ENCODE results near the gene GPR137C.

DNA sequence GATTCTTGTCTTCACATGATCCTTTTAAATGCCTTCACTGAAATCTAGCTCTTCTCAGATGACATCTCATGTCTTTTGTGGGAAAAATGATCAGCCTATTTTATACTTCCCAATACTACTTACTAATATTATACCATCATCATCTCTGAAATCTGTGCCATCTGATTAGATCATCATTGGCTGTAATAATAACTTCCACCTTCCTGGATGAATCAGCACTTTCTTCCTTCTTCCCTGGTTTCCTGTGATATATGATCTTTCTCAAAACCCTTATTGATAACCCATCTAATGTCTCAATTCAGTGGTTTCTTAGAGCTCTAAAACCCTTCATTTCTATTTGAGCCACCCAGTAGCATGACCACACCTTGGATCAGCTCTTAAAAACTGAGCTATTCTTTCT lies 30.9 kb downstream of the GPR137C start:
- TF ChIP-seq, protein P1, sequence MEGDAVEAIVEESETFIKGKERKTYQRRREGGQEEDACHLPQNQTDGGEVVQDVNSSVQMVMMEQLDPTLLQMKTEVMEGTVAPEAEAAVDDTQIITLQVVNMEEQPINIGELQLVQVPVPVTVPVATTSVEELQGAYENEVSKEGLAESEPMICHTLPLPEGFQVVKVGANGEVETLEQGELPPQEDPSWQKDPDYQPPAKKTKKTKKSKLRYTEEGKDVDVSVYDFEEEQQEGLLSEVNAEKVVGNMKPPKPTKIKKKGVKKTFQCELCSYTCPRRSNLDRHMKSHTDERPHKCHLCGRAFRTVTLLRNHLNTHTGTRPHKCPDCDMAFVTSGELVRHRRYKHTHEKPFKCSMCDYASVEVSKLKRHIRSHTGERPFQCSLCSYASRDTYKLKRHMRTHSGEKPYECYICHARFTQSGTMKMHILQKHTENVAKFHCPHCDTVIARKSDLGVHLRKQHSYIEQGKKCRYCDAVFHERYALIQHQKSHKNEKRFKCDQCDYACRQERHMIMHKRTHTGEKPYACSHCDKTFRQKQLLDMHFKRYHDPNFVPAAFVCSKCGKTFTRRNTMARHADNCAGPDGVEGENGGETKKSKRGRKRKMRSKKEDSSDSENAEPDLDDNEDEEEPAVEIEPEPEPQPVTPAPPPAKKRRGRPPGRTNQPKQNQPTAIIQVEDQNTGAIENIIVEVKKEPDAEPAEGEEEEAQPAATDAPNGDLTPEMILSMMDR (IDR thresholded peaks at IDR 0.05) = no peak
- TF ChIP-seq POLR2AphosphoS5 (IDR thresholded peaks at IDR 0.05) (no peak), POLR2A (IDR thresholded peaks at IDR 0.05) (no peak)
